GM23338 (cell line): ENCODE data around the gene NELFA.

ENCODE experiments used
- ETS1 ChIP-seq: IDR thresholded peaks from 2 replicates; pipeline ENCODE4 v1.6.1; 2016; ENCODE audit warnings: antibody characterized with exemption
- EZH2 ChIP-seq: fragments of 200-600 bp; sonication (generic); IDR thresholded peaks from one replicate; pipeline ENCODE4 v1.8.0; 2017; ENCODE audit warnings: antibody characterized with exemption, mild to moderate bottlenecking, low read depth; ENCODE audit not compliant: unreplicated experiment
- TF ChIP-seq, protein P1 (sequence below), 2 experiments: fragments of 200-600 bp in 1 of 2; sonication (generic) in 1 of 2; conservative IDR thresholded peaks; 2 replicates each; pipeline versions ENCODE4 v1.5.1 to v1.6.1; 2016 to 2017; ENCODE audit warnings: antibody characterized with exemption in 2 of 2, low read depth in 2 of 2, mild to moderate bottlenecking in 2 of 2, moderate library complexity in 1 of 2

- TF ChIP-seq ETS1 (no peak), EZH2 (no peak)
- TF ChIP-seq, protein P1, sequence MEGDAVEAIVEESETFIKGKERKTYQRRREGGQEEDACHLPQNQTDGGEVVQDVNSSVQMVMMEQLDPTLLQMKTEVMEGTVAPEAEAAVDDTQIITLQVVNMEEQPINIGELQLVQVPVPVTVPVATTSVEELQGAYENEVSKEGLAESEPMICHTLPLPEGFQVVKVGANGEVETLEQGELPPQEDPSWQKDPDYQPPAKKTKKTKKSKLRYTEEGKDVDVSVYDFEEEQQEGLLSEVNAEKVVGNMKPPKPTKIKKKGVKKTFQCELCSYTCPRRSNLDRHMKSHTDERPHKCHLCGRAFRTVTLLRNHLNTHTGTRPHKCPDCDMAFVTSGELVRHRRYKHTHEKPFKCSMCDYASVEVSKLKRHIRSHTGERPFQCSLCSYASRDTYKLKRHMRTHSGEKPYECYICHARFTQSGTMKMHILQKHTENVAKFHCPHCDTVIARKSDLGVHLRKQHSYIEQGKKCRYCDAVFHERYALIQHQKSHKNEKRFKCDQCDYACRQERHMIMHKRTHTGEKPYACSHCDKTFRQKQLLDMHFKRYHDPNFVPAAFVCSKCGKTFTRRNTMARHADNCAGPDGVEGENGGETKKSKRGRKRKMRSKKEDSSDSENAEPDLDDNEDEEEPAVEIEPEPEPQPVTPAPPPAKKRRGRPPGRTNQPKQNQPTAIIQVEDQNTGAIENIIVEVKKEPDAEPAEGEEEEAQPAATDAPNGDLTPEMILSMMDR (conservative IDR thresholded peaks at IDR 0.05; ENCODE audit: low read depth in 2 of 2) = no peak
Measured at GRCh38 chr4:1953335-1953734, 55.4 kb downstream of the NELFA start.
